Measurements from ENCODE around the gene NIPBL.

The NIPBL gene

GRCh38 chr5:37112383-37112991 is 235.9 kb downstream of the NIPBL start:
- H3K27me3 ChIP-seq (replicated peaks in 2 of 5; ENCODE audit: control insufficient read depth in 4 of 5, insufficient read depth in 5 of 5, low read length in 4 of 5), result no peaks in the 10 kb centered on the region
- peak overlapping the region in 1 of 2 experiments; percentile 70 for H3K27ac ChIP-seq (ENCODE audit: insufficient read depth in 1 of 2, low read depth in 1 of 2, low read length in 2 of 2, poor library complexity in 1 of 2, severe bottlenecking in 2 of 2)
- peaks cover 0 to 5% (median 0%) of the 10 kb centered on the region in 5 experiments for H3K9me3 ChIP-seq (ENCODE audit: control extremely low read depth in 1 of 5, control insufficient read depth in 4 of 5, insufficient read depth in 2 of 5, low read depth in 1 of 5, low read length in 4 of 5)
- H3K4me3 ChIP-seq (ENCODE audit: control insufficient read depth in 1 of 7, extremely low read depth in 1 of 7, insufficient read depth in 4 of 7, low read depth in 2 of 7, low read length in 6 of 7), result peak overlapping the region in 1 of 7 experiments; percentile 43
- ChIA-PET CTCF (no interaction called here), POLR2A (no interaction called here)
- H3K36me3 ChIP-seq (ENCODE audit: control insufficient read depth in 4 of 4, insufficient read depth in 4 of 4, low read length in 3 of 4), result peaks cover 8 to 36% (median 22%) of the 10 kb centered on the region in 4 experiments
- no peak for DNase-seq
- 50% methylated on average over 2 of the region's 3 CpGs for WGBS (ENCODE audit: insufficient coverage)
- H3K4me1 ChIP-seq (ENCODE audit: control extremely low read depth in 1 of 4, control insufficient read depth in 4 of 4, insufficient read depth in 4 of 4, low read length in 3 of 4), result peaks cover 8 to 24% (median 14%) of the 10 kb centered on the region in 4 experiments

Measured in common myeloid progenitor, CD34-positive (primary cell).